Thoracic aorta (tissue), 2 donors: ENCODE measurements around the gene D2HGDH. TPM values are rescaled to one million over a fixed set of nuclear protein-coding genes. Genes with fewer than 3 reads are reported as not detected.

Experiments used
- ATAC-seq: fragments of 150-250 bp; one replicate; pipeline ENCODE4 v1.8.0; 2017; ENCODE audit warnings: low read depth; ENCODE audit not compliant: insufficient number of reproducible peaks, low FRiP score
- DNase-seq: peaks from one replicate; pipeline ENCODE4 v3.0.0-alpha.2; 2020; ENCODE audit warnings: low spot score
- H3K27ac ChIP-seq, 2 donors: fragments of 200-600 bp; sonication (generic); 1 replicate in 1 of 2; 2 replicates in 1 of 2; pipeline ENCODE4 v1.5.1; 2016; ENCODE audit warnings: mild to moderate bottlenecking in 2 of 2, moderate library complexity in 2 of 2
- H3K27me3 ChIP-seq: fragments of 200-600 bp; sonication (generic); replicated peaks from 2 replicates; pipeline ENCODE4 v1.6.0; 2016; ENCODE audit warnings: mild to moderate bottlenecking; ENCODE audit not compliant: insufficient read depth
- H3K36me3 ChIP-seq: fragments of 200-600 bp; sonication (generic); one replicate; pipeline ENCODE4 v1.5.1; 2016
- H3K4me1 ChIP-seq, 2 donors: fragments of 200-600 bp; sonication (generic); 1 replicate in 1 of 2; 2 replicates in 1 of 2; pipeline versions ENCODE4 v1.5.1 to v1.6.0; 2016; ENCODE audit warnings: low read depth in 2 of 2, mild to moderate bottlenecking in 1 of 2; ENCODE audit not compliant: control insufficient read depth in 1 of 2
- H3K4me3 ChIP-seq: fragments of 200-600 bp; sonication (generic); 2 replicates; pipeline ENCODE4 v1.5.1; 2016; ENCODE audit warnings: mild to moderate bottlenecking
- H3K9me3 ChIP-seq: fragments of 200-600 bp; sonication (generic); 2 replicates; pipeline ENCODE4 v1.5.1; 2016
- CTCF ChIP-seq: fragments of 200-600 bp; sonication (generic); IDR thresholded peaks from one replicate; pipeline ENCODE4 v1.5.1; 2019; ENCODE audit warnings: antibody characterized with exemption
- total RNA-seq, 2 donors: library from RNA; depleted of rRNA; stranded (reverse); fragments of >200 nt; gene quantifications; one replicate each; pipeline versions ENCODE4 v1.1.0 to v1.2.3, GENCODE V29; 2016

D2HGDH gene
- total RNA-seq, 2 donors from 2014 or later = 11.1 to 38.0 TPM

- H3K4me1 ChIP-seq = peaks cover 3 to 36% of the 10 kb centered on the region in 2 donors
- H3K4me3 ChIP-seq = no peak overlapping the region
- DNase-seq (no peak), ATAC-seq (no peak)
- no peak for TF ChIP-seq CTCF
- no peaks in the 10 kb centered on the region for H3K36me3 ChIP-seq
- H3K9me3 ChIP-seq = no peaks in the 10 kb centered on the region
- no peak overlapping the region for H3K27ac ChIP-seq
- H3K27me3 ChIP-seq = no peaks in the 10 kb centered on the region
These were observed 73.8 kb downstream of the D2HGDH start for GRCh38 chr2:241808051-241808720.

GRCh38 chr2:241808721-241809382 lies 74.4 kb downstream of the D2HGDH start, which contains the start of gene NEU4:
TSS of gene NEU4 (plus strand) at chr2:241809193. CDS start at chr2:241814485, 5,292 bp downstream.
- Histone ChIP-seq H3K4me3 (no peak within 1 kb of the TSS), H3K9me3 (no peaks in the 10 kb centered on the region), H3K36me3 (no peaks in the 10 kb centered on the region), H3K4me1 (peaks cover 3 to 30% of the 10 kb centered on the region in 2 donors), H3K27me3 (no peaks in the 10 kb centered on the region), H3K27ac (no peak within 1 kb of the TSS)
- TF ChIP-seq CTCF = no peak
- no peak for ATAC-seq
- no peak for DNase-seq

- no peak overlapping the region for H3K4me3 ChIP-seq
- no peaks in the 10 kb centered on the region for H3K9me3 ChIP-seq
- H3K4me1 ChIP-seq = peaks cover under 1 to 22% of the 10 kb centered on the region in 2 donors
- no peaks in the 10 kb centered on the region for H3K27me3 ChIP-seq
- H3K36me3 ChIP-seq = no peaks in the 10 kb centered on the region
- no peak for DNase-seq
- no peak for ATAC-seq
- H3K27ac ChIP-seq = no peak overlapping the region
- no peak for TF ChIP-seq CTCF
These were observed 75.2 kb downstream of the D2HGDH start for GRCh38 chr2:241809383-241810306.

- TF ChIP-seq CTCF = no peak
- H3K4me3 ChIP-seq = no peak overlapping the region
- H3K36me3 ChIP-seq = no peaks in the 10 kb centered on the region
- no peak overlapping the region for H3K27ac ChIP-seq
- peaks cover 0 to 18% of the 10 kb centered on the region in 2 donors for H3K4me1 ChIP-seq
- no peaks in the 10 kb centered on the region for H3K27me3 ChIP-seq
- no peaks in the 10 kb centered on the region for H3K9me3 ChIP-seq
- DNase-seq = no peak
- no peak for ATAC-seq
These were observed 76.1 kb downstream of the D2HGDH start for GRCh38 chr2:241810307-241811200.
